Naive B cell (primary cell): ENCODE results near the gene LSM7. TPM values are rescaled to one million over a fixed set of nuclear protein-coding genes. Genes with fewer than 3 reads are reported as not detected.

Source experiments
- ATAC-seq, 2 donors: fragments of 150-1000 bp; cut with Tn5 transposase; 2 replicates each; pipeline ENCODE4 v1.10.0; 2021; ENCODE audit warnings: low read depth in 2 of 2, mild to moderate bottlenecking in 2 of 2, moderate library complexity in 2 of 2
- DNase-seq: peaks from one replicate; pipeline ENCODE4 v3.0.0; 2022
- H3K27ac Mint-ChIP-seq, 6 donors: one replicate each; pipeline ENCODE4 v1.8.0; 2020 to 2022; ENCODE audit warnings: mild to moderate bottlenecking in 6 of 6, mixed read lengths in 6 of 6, moderate library complexity in 5 of 6, inconsistent platforms in 2 of 6
- H3K27me3 Mint-ChIP-seq, 3 donors: one replicate each; pipeline ENCODE4 v1.8.0; 2021 to 2022; ENCODE audit warnings: mixed read lengths in 3 of 3, mild to moderate bottlenecking in 1 of 3
- H3K36me3 Mint-ChIP-seq, 2 donors: one replicate each; pipeline ENCODE4 v1.8.0; 2020 to 2022; ENCODE audit warnings: mixed read lengths in 2 of 2, inconsistent platforms in 1 of 2, mild to moderate bottlenecking in 1 of 2
- H3K4me1 Mint-ChIP-seq, 3 donors: one replicate each; pipeline ENCODE4 v1.8.0; 2020 to 2022; ENCODE audit warnings: mixed read lengths in 3 of 3, inconsistent platforms in 1 of 3, mild to moderate bottlenecking in 1 of 3, moderate library complexity in 1 of 3
- H3K4me3 Mint-ChIP-seq, 8 donors: one replicate each; pipeline ENCODE4 v1.8.0; 2020 to 2022; ENCODE audit warnings: mild to moderate bottlenecking in 8 of 8, mixed read lengths in 8 of 8, moderate library complexity in 8 of 8, inconsistent platforms in 2 of 8
- H3K9me3 Mint-ChIP-seq, 7 donors: one replicate each; pipeline ENCODE4 v1.8.0; 2020 to 2022; ENCODE audit warnings: mixed read lengths in 7 of 7, mild to moderate bottlenecking in 5 of 7, inconsistent platforms in 2 of 7, moderate library complexity in 1 of 7
- polyA plus RNA-seq, 6 donors: library from polyadenylated mRNA; unstranded; fragments of 300-500 nt; fragmentation: Illumina TruSeq; gene quantifications; one replicate each; pipeline ENCODE4 v1.2.3, GENCODE V29; 2021; ENCODE audit warnings: low read depth in 6 of 6

Gene LSM7
- polyA plus RNA-seq, 6 donors from 2014 or later = 275 to 337 (median 314) TPM

GRCh38 chr19:2278459-2279158, 49.8 kb downstream of the LSM7 start:
- Mint-ChIP-seq H3K27me3 (no peaks in the 10 kb centered on the region), H3K4me3 (peak overlapping the region in 1 of 8 donors; percentile 10), H3K4me1 (peaks cover 23 to 42% (median 40%) of the 10 kb centered on the region in 3 donors), H3K9me3 (no peaks in the 10 kb centered on the region), H3K36me3 (peaks cover 0 to 7% of the 10 kb centered on the region in 2 donors), H3K27ac (peak overlapping the region in 3 of 6 donors; percentile 51 to 79 (median 57))
- no peak for ATAC-seq
- no peak for DNase-seq

- Mint-ChIP-seq H3K27me3 (no peaks in the 10 kb centered on the region), H3K4me1 (peaks cover 24 to 42% (median 39%) of the 10 kb centered on the region in 3 donors), H3K27ac (peak overlapping the region in 4 of 6 donors; percentile 41 to 84 (median 56)), H3K9me3 (no peaks in the 10 kb centered on the region), H3K4me3 (peak overlapping the region in 3 of 8 donors; percentile 45 to 72 (median 57)), H3K36me3 (peaks cover 0 to 10% of the 10 kb centered on the region in 2 donors)
- ATAC-seq (no peak), DNase-seq (no peak)
Observed at GRCh38 chr19:2277138-2277537, 51.2 kb downstream of the LSM7 start.

- Mint-ChIP-seq H3K9me3 (no peaks in the 10 kb centered on the region), H3K4me3 (no peak overlapping the region), H3K27ac (peak overlapping the region in 4 of 6 donors; percentile 24 to 71 (median 44)), H3K27me3 (no peaks in the 10 kb centered on the region), H3K36me3 (peaks cover 0 to 15% of the 10 kb centered on the region in 2 donors), H3K4me1 (peaks cover 25 to 41% (median 37%) of the 10 kb centered on the region in 3 donors)
- ATAC-seq (no peak), DNase-seq (no peak)
Observed at GRCh38 chr19:2276429-2276986, 51.9 kb downstream of the LSM7 start.

- ATAC-seq (no peak), DNase-seq (no peak)
- H3K27me3 Mint-ChIP-seq = no peaks in the 10 kb centered on the region
- no peaks in the 10 kb centered on the region for H3K9me3 Mint-ChIP-seq
- H3K4me3 Mint-ChIP-seq = no peak overlapping the region
- peaks cover 30 to 44% (median 39%) of the 10 kb centered on the region in 3 donors for H3K4me1 Mint-ChIP-seq
- peaks cover 0 to 17% of the 10 kb centered on the region in 2 donors for H3K36me3 Mint-ChIP-seq
- H3K27ac Mint-ChIP-seq = peak overlapping the region in 2 of 6 donors; percentile 24 to 97
Observed at GRCh38 chr19:2275588-2276428, 52.6 kb downstream of the LSM7 start.

- H3K27me3 Mint-ChIP-seq = no peaks in the 10 kb centered on the region
- H3K9me3 Mint-ChIP-seq = no peaks in the 10 kb centered on the region
- ATAC-seq (no peak), DNase-seq (no peak)
- peaks cover 32 to 41% (median 39%) of the 10 kb centered on the region in 3 donors for H3K4me1 Mint-ChIP-seq
- peak overlapping the region; percentile 38 to 97 (median 93) for H3K27ac Mint-ChIP-seq
- H3K36me3 Mint-ChIP-seq = peaks cover 0 to 17% of the 10 kb centered on the region in 2 donors
- peak overlapping the region in 7 of 8 donors; percentile 19 to 82 (median 66) for H3K4me3 Mint-ChIP-seq
Observed at GRCh38 chr19:2274931-2275535, 53.4 kb downstream of the LSM7 start.

GRCh38 chr19:2274185-2274711, 54.1 kb downstream of the LSM7 start:
- H3K4me3 Mint-ChIP-seq = peak overlapping the region in 7 of 8 donors; percentile 64 to 90 (median 82)
- peak overlapping the region; percentile 87 to 98 (median 97) for H3K27ac Mint-ChIP-seq
- H3K9me3 Mint-ChIP-seq = no peaks in the 10 kb centered on the region
- no peaks in the 10 kb centered on the region for H3K27me3 Mint-ChIP-seq
- no peak for DNase-seq
- H3K4me1 Mint-ChIP-seq = peaks cover 32 to 41% (median 39%) of the 10 kb centered on the region in 3 donors
- H3K36me3 Mint-ChIP-seq = peaks cover 0 to 17% of the 10 kb centered on the region in 2 donors
- ATAC-seq = no peak

- Mint-ChIP-seq H3K27ac (peak overlapping the region; percentile 87 to 98 (median 97)), H3K9me3 (no peaks in the 10 kb centered on the region), H3K4me1 (peaks cover 32 to 38% (median 33%) of the 10 kb centered on the region in 3 donors), H3K27me3 (no peaks in the 10 kb centered on the region), H3K36me3 (peaks cover 0 to 17% of the 10 kb centered on the region in 2 donors), H3K4me3 (peak overlapping the region; percentile 64 to 90 (median 80))
- ATAC-seq (peak; percentile 31 to 36), DNase-seq (peak; percentile 79)
Observed at GRCh38 chr19:2273356-2274184, 54.8 kb downstream of the LSM7 start.

Other genes with a start within 250 kb of the LSM7 start
- 100 to 1,000 TPM in 1 of 6 donors, 10 to 100 TPM in 5; 52.2 to 106 (median 75.1) TPM for gene MOB3A, start 232.3 kb downstream of the LSM7 start, polyA plus RNA-seq
- 1 to 10 TPM in 1 of 6 donors, under 1 TPM in 5; 0.48 to 1.2 (median 0.85) TPM for gene IZUMO4, start 231.7 kb downstream of the LSM7 start, polyA plus RNA-seq
- gene AP3D1, start 177.0 kb downstream of the LSM7 start, polyA plus RNA-seq = 10 to 100 TPM in 5 of 6 donors, 1 to 10 TPM in 1; 6.7 to 36.3 (median 15.5) TPM
- 1 to 10 TPM in 1 of 6 donors, under 1 TPM in 5; 0.11 to 2.4 (median 0.70) TPM for gene DOT1L, start 164.7 kb downstream of the LSM7 start, polyA plus RNA-seq
- gene PLEKHJ1, start 92.3 kb downstream of the LSM7 start, polyA plus RNA-seq = 100 to 1,000 TPM in 5 of 6 donors, 10 to 100 TPM in 1; 98.9 to 148 (median 126) TPM
- 10 to 100 TPM; 13.1 to 37.2 (median 20.3) TPM for gene SF3A2, start 91.8 kb downstream of the LSM7 start, polyA plus RNA-seq
- gene AMH, start 79.3 kb downstream of the LSM7 start, polyA plus RNA-seq = not detected
- gene JSRP1, start 72.2 kb downstream of the LSM7 start, polyA plus RNA-seq = under 1 TPM in 3 of 6 donors, not detected in 3; 0.41 to 0.87 (median 0.53) TPM
- gene PEAK3, start 46.4 kb downstream of the LSM7 start, polyA plus RNA-seq = 1 to 10 TPM in 1 of 6 donors, under 1 TPM in 4, not detected in 1; 0.30 to 1.0 (median 0.49) TPM
- gene LINGO3, start 20.4 kb downstream of the LSM7 start, polyA plus RNA-seq = 10 to 100 TPM in 5 of 6 donors, 1 to 10 TPM in 1; 6.4 to 45.0 (median 15.4) TPM
- 10 to 100 TPM; 13.0 to 38.0 (median 18.7) TPM for gene SPPL2B, start 98 bp upstream of the LSM7 start, polyA plus RNA-seq
- not detected for gene TMPRSS9, start 31.7 kb upstream of the LSM7 start, polyA plus RNA-seq
- 10 to 100 TPM; 50.0 to 99.3 (median 70.8) TPM for gene TIMM13, start 99.0 kb upstream of the LSM7 start, polyA plus RNA-seq
- 1 to 10 TPM; 3.2 to 5.4 (median 4.5) TPM for gene LMNB2, start 128.4 kb upstream of the LSM7 start, polyA plus RNA-seq
- gene GADD45B, start 147.5 kb upstream of the LSM7 start, polyA plus RNA-seq = 100 to 1,000 TPM in 3 of 6 donors, 10 to 100 TPM in 3; 40.2 to 177 (median 125) TPM